HepG2 (cell line): Measurements from ENCODE around the gene CBX7. TPM values are rescaled to one million over a fixed set of nuclear protein-coding genes. Genes with fewer than 3 reads are reported as not detected.

Source experiments
- ATAC-seq: fragments of 200-7000 bp; cut with Tn5 transposase; 3 replicates; pipeline ENCODE4 v1.9.1; 2020; ENCODE audit warnings: mild to moderate bottlenecking, moderate library complexity
- BruUV-seq: library from RNA; stranded (reverse); fragments of 400-500 nt; replicated peaks from 2 replicates; lab custom pipeline; 2021; lab: Mats Ljungman, UMichigan
- CTCF ChIA-PET: fragments of 300-600 bp; formaldehyde crosslinking; extraction: SDS; loops from one replicate; lab custom pipeline; 2021; ENCODE audit warnings: low total read pairs, inconsistent platforms, low intra/inter-chr PET ratio; lab: Yijun Ruan, JAX
- POLR2A ChIA-PET: fragments of 350-600 bp; sonication (Branson Sonifier 250); formaldehyde crosslinking; loops from one replicate; lab custom pipeline; 2020; ENCODE audit warnings: antibody characterized with exemption, inconsistent platforms; lab: Yijun Ruan, JAX
- DNase-seq: peaks from one replicate; pipeline ENCODE4 v3.0.0-alpha.2; 2015; ENCODE audit warnings: low spot score
- FAIRE-seq: peaks from 3 replicates; lab custom pipeline; 2011; peaks lifted over from hg19 to GRCh38; lab: Jason Lieb, UNC
- H2AFZ ChIP-seq: one replicate; pipeline ENCODE4 v1.6.1; 2011; ENCODE audit warnings: low read length, inconsistent platforms
- H3K27ac ChIP-seq: fragments of 300-600 bp; 3 replicates; pipeline ENCODE4 v1.8.0; 2011; ENCODE audit warnings: mixed run types, mild to moderate bottlenecking, mixed read lengths, low read length, inconsistent platforms; ENCODE audit not compliant: insufficient read depth; ENCODE audit errors: extremely low read length
- H3K27me3 ChIP-seq, 2 experiments: fragments of 200-600 bp in 1 of 2; 2 replicates in 1 of 2; 3 replicates in 1 of 2; pipeline versions ENCODE4 v1.6.0 to v1.8.0; 2011; ENCODE audit warnings: low read length in 2 of 2, mild to moderate bottlenecking in 2 of 2, moderate library complexity in 2 of 2, inconsistent platforms in 1 of 2; ENCODE audit not compliant: insufficient read depth in 2 of 2, control insufficient read depth in 1 of 2
- H3K36me3 ChIP-seq, 2 experiments: fragments of 200-600 bp in 1 of 2; replicated peaks in 1 of 2; 2 replicates in 1 of 2; 3 replicates in 1 of 2; pipeline versions ENCODE4 v1.5.1 to v1.8.0; 2011; ENCODE audit warnings: low read length in 2 of 2, inconsistent platforms in 1 of 2; ENCODE audit not compliant: insufficient read depth in 2 of 2, control insufficient read depth in 1 of 2
- H3K4me1 ChIP-seq: 2 replicates; pipeline ENCODE4 v1.5.1; 2012; ENCODE audit warnings: low read length, inconsistent platforms; ENCODE audit not compliant: insufficient read depth
- H3K4me2 ChIP-seq: 2 replicates; pipeline ENCODE4 v1.6.0; 2011; ENCODE audit warnings: low read depth, low read length, inconsistent platforms
- H3K4me3 ChIP-seq, 3 experiments: fragments of 200-600 bp in 1 of 3; sonication (generic), shearing (Covaris generic) in 1 of 3; replicated peaks in 1 of 3; 2 replicates each; pipeline ENCODE4 v1.5.1; 2011 to 2016; ENCODE audit warnings: low read length in 3 of 3, inconsistent platforms in 2 of 3, low read depth in 2 of 3, mild to moderate bottlenecking in 2 of 3, control low read depth in 1 of 3, mixed read lengths in 1 of 3; ENCODE audit not compliant: insufficient read depth in 1 of 3
- H3K79me2 ChIP-seq: one replicate; pipeline ENCODE4 v1.6.1; 2011; ENCODE audit warnings: low read length, inconsistent platforms; ENCODE audit not compliant: insufficient read depth
- H3K9ac ChIP-seq: 2 replicates; pipeline ENCODE4 v1.6.0; 2011; ENCODE audit warnings: mild to moderate bottlenecking, low read depth, low read length, inconsistent platforms; ENCODE audit not compliant: insufficient read depth
- H3K9me3 ChIP-seq: 2 replicates; pipeline ENCODE4 v1.5.1; 2012; ENCODE audit warnings: mild to moderate bottlenecking, low read length
- H4K20me1 ChIP-seq: 2 replicates; pipeline ENCODE4 v1.6.0; 2011; ENCODE audit warnings: inconsistent platforms, mild to moderate bottlenecking, low read length, moderate library complexity; ENCODE audit not compliant: insufficient read depth
- MTERF4 ChIP-seq: sonication (generic); formaldehyde crosslinking; IDR thresholded peaks from 2 replicates; pipeline ENCODE4 v1.8.0; 2023; ENCODE audit warnings: mild to moderate bottlenecking, missing genetic modification reagents
- U2AF2 ChIP-seq: fragments of 200-400 bp; formaldehyde crosslinking; IDR thresholded peaks from 2 replicates; pipeline ENCODE4 v1.6.1; 2017; ENCODE audit warnings: low read depth, mild to moderate bottlenecking, low read length
- ZNF547 ChIP-seq: sonication (generic); formaldehyde crosslinking; IDR thresholded peaks from 2 replicates; pipeline ENCODE4 v1.5.1; 2020; ENCODE audit warnings: mild to moderate bottlenecking, missing genetic modification reagents
- WGBS: methylation state at CpG from one replicate; pipeline ENCODE4 v1.1.6; 2017; ENCODE audit warnings: low lambda C conversion rate; 5-methylcytosine and 5-hydroxymethylcytosine counted together
- in situ Hi-C: cut with HindIII; loops from 2 replicates; pipeline ENCODE4 v1.10.0; 2017; ENCODE audit warnings: low pct_unique_long_range_greater_than_20kb; ENCODE audit not compliant: extremely low pct_ligation_motif_present
- intact Hi-C: fragments of 100-400 bp; cut with micrococcal nuclease; formaldehyde crosslinking; loops from one replicate; pipeline ENCODE4 v1.10.0; 2022; ENCODE audit not compliant: unreplicated experiment
- polyA plus RNA-seq, 8 experiments: library from polyadenylated mRNA; depleted of rRNA in 3 of 8; stranded (reverse) in 7 of 8; unstranded in 1 of 8; fragments of >200 nt; fragmentation: Illumina TruSeq in 4 of 8; extraction: Trizol in 4 of 8; gene quantifications; 2 replicates each; pipeline versions ENCODE4 v1.2.1 to v1.2.3, GENCODE V29; 2011 to 2016; ENCODE audit warnings: low read depth in 4 of 8, missing spikeins in 1 of 8, mixed read lengths in 1 of 8; ENCODE audit not compliant: insufficient read depth in 1 of 8
- small RNA-seq, 3 experiments: library from RNA; depleted of rRNA; stranded (forward); fragments of <200 nt; gene quantifications; one replicate each; pipeline ENCODE3, GENCODE V24; 2012; ENCODE audit warnings: low read depth in 2 of 3, low replicate concordance in 1 of 3; ENCODE audit not compliant: insufficient read length in 3 of 3, insufficient read depth in 2 of 3
- total RNA-seq, 5 experiments: library from RNA; depleted of rRNA; stranded (reverse); fragments of >200 nt; fragmentation: Illumina TruSeq; extraction: Trizol; gene quantifications; 2 replicates each; pipeline ENCODE4 v1.2.3, GENCODE V29; 2016; ENCODE audit warnings: low read depth in 1 of 5

Gene CBX7
- total and polyA plus RNA-seq, 2 of the 13 experiments (the other 11 are each of a cell fraction or from before 2014, with no cell fraction given) = 0.35 to 4.9 TPM

GRCh38 chr22:39081016-39081415 lies 71.5 kb downstream of the CBX7 start:
- Histone ChIP-seq H3K4me2 (no peak overlapping the region), H4K20me1 (no peaks in the 10 kb centered on the region), H3K27ac (no peak overlapping the region), H2AFZ (no peak overlapping the region), H3K79me2 (no peaks in the 10 kb centered on the region), H3K36me3 (no peaks in the 10 kb centered on the region), H3K27me3 (no peaks in the 10 kb centered on the region), H3K4me1 (peaks cover 9% of the 10 kb centered on the region), H3K9ac (no peak overlapping the region), H3K4me3 (no peak overlapping the region), H3K9me3 (no peaks in the 10 kb centered on the region)
- ChIA-PET POLR2A (no interaction called here), CTCF (no interaction called here)
- ATAC-seq = no peak
- BruUV-seq = no TSS peak
- no peak for TF ChIP-seq ZNF547 (CRISPR knock-in tag)
- TF ChIP-seq U2AF2 = no peak
- TF ChIP-seq MTERF4 (CRISPR knock-in tag) = no peak
- 93% methylated on average over 12 of the region's 12 CpGs for WGBS
- intact Hi-C loops = no loop called here
- in situ Hi-C loops = no loop called here
- DNase-seq = no peak
- no peak for FAIRE-seq

Small RNA genes within 50 kb of the gene (small RNA-seq; reads per million reads assigned to genes)
- 0 reads per million in 3 experiments for gene COX5BP7

Other genes with a start within 250 kb of the CBX7 start
- not detected in 2 replicates for gene APOBEC3A, start 195.1 kb downstream of the CBX7 start, total RNA-seq (2016; rRNA removed; fragmentation: Illumina TruSeq; extraction: Trizol)
- not detected in 2 replicates for gene APOBEC3A, start 195.1 kb downstream of the CBX7 start, polyA plus RNA-seq (2011; rRNA removed)
- 8.8 and 13.9 TPM in 2 replicates for gene APOBEC3B, start 170.3 kb downstream of the CBX7 start, total RNA-seq (2016; rRNA removed; fragmentation: Illumina TruSeq; extraction: Trizol)
- gene APOBEC3B, start 170.3 kb downstream of the CBX7 start, polyA plus RNA-seq (2011; rRNA removed) = 4.3 and 6.7 TPM in 2 replicates
- 8.9 and 10.8 TPM in 2 replicates for gene APOBEC3C, start 138.4 kb downstream of the CBX7 start, total RNA-seq (2016; rRNA removed; fragmentation: Illumina TruSeq; extraction: Trizol)
- 20.4 and 27.6 TPM in 2 replicates for gene APOBEC3C, start 138.4 kb downstream of the CBX7 start, polyA plus RNA-seq (2011; rRNA removed)
- gene APOBEC3D, start 131.6 kb downstream of the CBX7 start, total RNA-seq (2016; rRNA removed; fragmentation: Illumina TruSeq; extraction: Trizol) = 0.21 and 0.24 TPM in 2 replicates
- 0.61 and 1.0 TPM in 2 replicates for gene APOBEC3D, start 131.6 kb downstream of the CBX7 start, polyA plus RNA-seq (2011; rRNA removed)
- 2.9 and 3.8 TPM in 2 replicates for gene APOBEC3F, start 111.8 kb downstream of the CBX7 start, total RNA-seq (2016; rRNA removed; fragmentation: Illumina TruSeq; extraction: Trizol)
- 2.7 and 3.7 TPM in 2 replicates for gene APOBEC3F, start 111.8 kb downstream of the CBX7 start, polyA plus RNA-seq (2011; rRNA removed)
- gene APOBEC3G, start 75.4 kb downstream of the CBX7 start, total RNA-seq (2016; rRNA removed; fragmentation: Illumina TruSeq; extraction: Trizol) = 2.7 and 3.2 TPM in 2 replicates
- gene APOBEC3G, start 75.4 kb downstream of the CBX7 start, polyA plus RNA-seq (2011; rRNA removed) = 4.1 and 5.7 TPM in 2 replicates
- 0.31 and 1.0 TPM in 2 replicates for gene APOBEC3H, start 55.4 kb downstream of the CBX7 start, total RNA-seq (2016; rRNA removed; fragmentation: Illumina TruSeq; extraction: Trizol)
- 0.18 and 0.20 TPM in 2 replicates for gene APOBEC3H, start 55.4 kb downstream of the CBX7 start, polyA plus RNA-seq (2011; rRNA removed)
- 0.65 and 1.4 TPM in 2 replicates for gene PDGFB, start 92.3 kb upstream of the CBX7 start, total RNA-seq (2016; rRNA removed; fragmentation: Illumina TruSeq; extraction: Trizol)
- gene PDGFB, start 92.3 kb upstream of the CBX7 start, polyA plus RNA-seq (2011; rRNA removed) = 10.1 and 12.8 TPM in 2 replicates
- gene RPL3, start 166.9 kb upstream of the CBX7 start, total RNA-seq (2016; rRNA removed; fragmentation: Illumina TruSeq; extraction: Trizol) = 1,051 and 1,499 TPM in 2 replicates
- 3,218 and 3,279 TPM in 2 replicates for gene RPL3, start 166.9 kb upstream of the CBX7 start, polyA plus RNA-seq (2011; rRNA removed)
- 0.27 TPM in 1 of 2 replicates, not detected in the other for gene SYNGR1, start 197.3 kb upstream of the CBX7 start, total RNA-seq (2016; rRNA removed; fragmentation: Illumina TruSeq; extraction: Trizol)
- gene SYNGR1, start 197.3 kb upstream of the CBX7 start, polyA plus RNA-seq (2011; rRNA removed) = 2.7 and 3.3 TPM in 2 replicates
- 12.8 and 14.3 TPM in 2 replicates for gene TAB1, start 247.1 kb upstream of the CBX7 start, total RNA-seq (2016; rRNA removed; fragmentation: Illumina TruSeq; extraction: Trizol)
- 15.9 and 22.2 TPM in 2 replicates for gene TAB1, start 247.1 kb upstream of the CBX7 start, polyA plus RNA-seq (2011; rRNA removed)